ENCODE data around the gene ST6GALNAC3.

GRCh38 chr1:76029331-76029730 lies 45.2 kb upstream of the ST6GALNAC3 start:
- TF ChIP-seq CTCF (IDR thresholded peaks at IDR 0.05) (no peak), POLR2A (IDR thresholded peaks at IDR 0.05) (no peak)

Measured in testis (tissue), 2 donors.